ENCODE measurements around the gene KLF13.

Gene KLF13

DNA sequence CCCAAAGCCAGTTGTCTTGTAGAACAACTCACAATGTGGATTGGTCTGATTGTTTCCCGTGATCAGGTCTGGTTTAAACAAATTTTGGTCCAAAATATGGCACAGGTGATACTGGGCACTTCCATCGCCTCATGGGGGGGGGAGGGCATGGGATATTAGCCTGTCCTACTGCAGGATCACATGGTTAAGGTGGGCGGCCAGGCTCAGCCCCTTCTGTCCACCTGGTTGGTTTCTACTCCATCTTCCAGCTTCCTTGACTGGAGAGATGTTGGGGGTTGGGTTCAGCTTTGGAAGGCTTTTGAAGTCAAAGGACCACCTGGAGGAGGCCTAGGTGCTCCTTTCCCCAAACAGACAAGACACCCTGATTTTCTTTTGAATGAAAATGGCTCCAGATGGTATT is 7.2 kb downstream of the KLF13 start:
- no peak for DNase-seq

DNA sequence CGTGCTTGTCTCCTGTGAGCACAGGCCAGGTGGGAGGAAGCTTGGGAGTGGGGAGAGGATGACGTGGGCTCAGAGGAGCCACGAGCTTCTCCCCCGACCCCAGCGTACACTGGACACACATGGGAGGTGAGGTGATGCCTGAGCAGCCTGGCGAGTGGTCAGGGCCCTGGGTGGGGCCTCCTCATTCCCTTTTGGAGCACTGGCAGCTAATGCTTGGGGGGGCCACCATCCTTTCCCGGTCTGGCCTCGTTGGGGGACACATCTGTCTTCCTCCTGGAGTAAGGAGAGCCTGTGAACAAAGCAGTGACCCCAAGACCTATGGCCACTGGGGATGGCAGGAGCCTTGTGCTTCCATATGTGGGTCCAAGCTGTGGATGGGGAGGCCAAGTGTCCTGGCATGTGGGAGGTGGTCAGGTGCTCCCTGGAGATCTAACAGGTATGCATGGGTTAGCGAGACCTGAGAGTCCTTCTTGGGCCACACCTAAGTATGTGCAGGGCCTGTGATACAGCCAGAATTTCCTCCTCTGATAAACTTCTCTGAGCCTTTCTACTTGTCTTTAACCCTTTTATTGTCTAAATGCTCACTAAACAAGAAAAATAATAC is 9.5 kb downstream of the KLF13 start:
- no peak for DNase-seq

DNA sequence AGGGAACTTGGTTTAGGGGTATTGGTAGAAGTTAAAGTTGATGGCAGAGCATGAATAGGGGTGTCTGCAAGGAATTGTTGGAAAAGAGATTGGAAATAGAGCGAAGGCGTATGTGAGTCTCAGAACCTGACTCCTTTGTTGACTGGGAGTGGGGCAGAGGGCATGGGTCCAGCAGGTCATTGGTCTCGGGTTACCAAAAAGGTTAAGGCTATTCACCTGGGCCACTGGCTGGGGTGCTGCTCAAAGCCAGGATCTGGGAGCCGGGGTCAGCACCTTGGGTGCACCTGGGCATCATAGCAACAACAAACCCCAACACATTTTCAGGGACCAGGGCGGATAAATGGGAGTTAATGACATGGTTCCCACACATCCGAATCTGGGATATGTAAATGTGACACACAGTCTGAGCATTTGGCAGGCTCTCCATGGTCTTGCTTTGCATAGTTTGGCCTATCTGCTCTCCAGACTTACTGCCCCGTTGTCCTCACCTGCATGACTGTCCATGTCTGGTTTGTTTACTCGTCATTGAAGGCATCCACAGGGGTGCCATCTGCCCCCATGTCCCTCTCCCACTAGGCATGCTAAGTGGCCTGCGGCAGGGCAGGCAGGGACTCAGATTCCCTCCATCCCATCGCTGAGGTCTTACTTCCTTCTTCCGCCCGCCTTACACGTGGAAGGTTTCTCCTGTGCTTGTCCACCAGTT is 10.1 kb downstream of the KLF13 start:
- DNase-seq = no peak

DNA sequence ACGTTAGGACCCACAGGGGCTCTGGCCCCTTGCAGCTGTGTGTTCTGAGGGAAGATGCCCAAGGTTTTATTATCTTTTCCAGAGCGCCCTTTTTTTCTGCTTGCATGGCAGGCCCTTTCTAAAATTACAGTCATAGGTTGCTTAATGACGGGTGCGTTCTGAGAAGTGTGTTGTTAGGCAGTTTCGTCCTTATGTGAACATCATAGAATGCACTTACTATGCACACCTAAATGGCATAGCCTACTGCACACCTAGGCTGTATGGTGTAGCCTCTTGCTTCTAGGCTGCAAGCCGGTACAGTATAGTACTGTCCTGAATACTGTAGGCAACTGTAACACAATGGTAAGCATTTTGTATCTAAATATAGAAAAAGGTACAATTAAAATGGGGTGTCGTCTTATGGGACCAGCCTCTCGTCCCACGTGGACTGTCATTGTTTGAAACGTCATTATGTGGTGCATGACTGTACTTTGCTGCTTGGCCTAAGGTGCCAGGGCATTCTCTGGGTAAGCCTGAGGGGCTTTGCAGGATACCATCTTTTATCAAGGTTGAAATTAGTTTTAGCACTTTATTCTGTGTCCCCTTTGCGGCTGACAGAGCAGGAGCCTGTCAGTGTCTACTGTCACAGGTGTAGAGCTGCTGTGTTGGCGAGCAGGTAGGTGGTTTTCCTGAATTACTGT is 10.9 kb downstream of the KLF13 start:
- DNase-seq = no peak

DNA sequence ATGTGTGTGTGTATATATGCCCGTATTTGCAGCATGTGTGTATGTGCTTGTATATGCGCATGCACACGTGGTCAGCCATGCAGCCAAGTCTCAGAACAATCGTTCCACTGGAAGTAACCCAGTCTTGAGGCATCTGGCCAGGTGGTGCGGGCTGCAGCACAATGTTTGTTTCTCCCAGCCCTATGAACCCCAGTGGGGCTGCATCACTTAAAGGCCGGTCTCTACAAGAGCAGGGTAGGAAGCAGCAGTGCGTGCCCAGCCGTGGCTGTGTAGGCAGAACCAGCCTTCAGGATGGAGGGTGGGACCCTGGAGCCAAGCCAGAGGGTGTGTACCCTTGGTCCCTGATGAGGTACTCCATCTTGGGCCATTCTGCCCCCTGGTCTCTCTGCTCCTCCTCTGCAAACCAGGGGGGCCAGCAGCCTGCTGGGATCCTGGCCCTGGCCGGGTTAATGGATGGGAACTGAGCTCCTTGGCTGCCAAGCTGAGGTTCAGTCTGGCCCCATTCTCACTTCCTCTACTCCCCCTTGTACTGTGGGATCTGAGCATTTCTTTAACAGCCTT is 11.8 kb downstream of the KLF13 start:
- no peak for DNase-seq

DNA sequence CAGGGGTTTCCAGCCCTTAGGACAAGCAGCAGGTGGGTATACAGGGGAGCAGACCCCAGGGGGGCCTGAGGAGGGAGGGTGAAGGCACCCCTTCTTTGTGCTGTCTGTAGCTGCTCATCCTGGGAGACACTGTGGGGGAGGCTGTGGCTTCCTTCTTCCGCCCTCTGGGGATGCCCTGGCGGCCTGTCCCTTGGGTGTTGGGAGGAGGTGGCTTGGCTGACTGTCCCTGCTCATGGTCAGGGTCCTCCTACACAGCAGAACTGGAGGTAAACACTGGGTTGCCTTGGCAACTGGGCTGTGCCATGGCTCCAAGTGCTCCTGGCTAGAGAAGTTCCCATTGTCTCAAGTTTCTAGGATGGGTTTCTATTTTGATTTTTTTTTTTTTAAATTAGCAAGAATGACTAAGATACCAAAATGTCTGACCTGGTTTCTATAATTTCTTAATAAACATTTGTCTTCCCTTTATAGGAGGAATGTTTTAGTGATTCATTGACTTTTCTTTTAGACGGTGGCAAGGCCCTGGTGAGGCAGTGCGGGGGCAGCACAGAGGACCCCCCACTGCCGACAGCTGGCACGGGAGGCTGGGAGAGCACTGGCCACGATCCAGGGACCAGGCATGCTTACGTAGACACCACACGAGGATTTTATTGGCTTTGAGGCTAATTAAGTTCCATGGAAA is 12.4 kb downstream of the KLF13 start:
- DNase-seq = no peak

DNA sequence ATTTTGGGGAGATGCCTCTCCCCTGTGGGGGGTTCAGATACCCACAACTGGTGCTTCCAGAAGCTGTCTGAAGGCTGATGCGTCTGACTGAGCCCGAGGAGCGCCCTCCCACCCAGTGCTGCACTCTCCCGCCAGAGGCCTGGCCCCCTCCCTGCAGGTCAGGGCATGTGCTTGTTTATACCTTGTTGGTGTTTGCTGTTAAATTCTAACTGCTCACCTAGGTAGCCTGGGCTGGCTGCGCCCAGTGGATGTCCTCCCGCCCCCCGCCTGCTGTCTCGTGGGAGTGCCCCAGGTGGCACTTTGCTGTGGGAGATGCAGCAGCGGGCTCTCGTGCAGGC is 12.9 kb downstream of the KLF13 start:
- no peak for DNase-seq

DNA sequence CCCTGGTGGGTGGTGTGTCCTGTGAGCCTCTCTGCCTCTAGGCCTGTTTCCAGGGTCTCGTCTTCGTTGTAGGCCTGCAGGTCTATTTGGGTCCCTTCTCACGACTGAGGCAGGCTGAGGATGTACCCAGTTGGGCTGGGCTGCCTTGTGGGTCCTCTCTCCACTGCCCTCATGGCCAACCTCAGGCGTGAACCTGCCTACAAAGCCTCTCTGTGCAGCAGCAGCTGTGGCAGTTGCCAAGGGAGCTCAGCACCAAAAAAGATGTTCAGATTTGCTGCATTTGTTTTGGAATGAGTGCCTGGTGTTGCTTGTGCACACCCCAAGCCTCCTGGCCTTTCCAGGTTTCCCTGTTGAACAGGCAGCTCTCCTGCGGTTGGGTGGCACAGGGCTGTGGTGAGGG is 13.4 kb downstream of the KLF13 start:
- DNase-seq = no peak

DNA sequence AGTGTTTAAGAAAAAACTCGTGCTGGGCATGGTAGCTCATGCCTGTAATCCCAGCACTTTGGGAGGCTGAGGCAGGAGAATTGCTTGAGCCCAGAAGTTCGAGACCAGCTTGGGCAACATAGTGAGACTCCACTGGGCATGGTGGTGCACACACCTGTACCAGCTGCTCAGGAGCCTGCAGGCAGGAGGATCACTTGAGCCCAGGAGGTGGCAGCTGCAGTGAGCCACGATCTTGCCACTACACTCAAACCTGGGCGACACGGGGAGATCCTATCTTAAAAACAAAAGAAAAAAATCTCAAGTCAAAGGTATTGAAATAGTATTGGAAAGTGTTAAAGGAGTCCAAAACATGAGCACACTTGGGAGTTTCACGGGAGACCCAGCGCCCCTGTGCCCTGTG is 14.0 kb downstream of the KLF13 start:
- no peak for DNase-seq

DNA sequence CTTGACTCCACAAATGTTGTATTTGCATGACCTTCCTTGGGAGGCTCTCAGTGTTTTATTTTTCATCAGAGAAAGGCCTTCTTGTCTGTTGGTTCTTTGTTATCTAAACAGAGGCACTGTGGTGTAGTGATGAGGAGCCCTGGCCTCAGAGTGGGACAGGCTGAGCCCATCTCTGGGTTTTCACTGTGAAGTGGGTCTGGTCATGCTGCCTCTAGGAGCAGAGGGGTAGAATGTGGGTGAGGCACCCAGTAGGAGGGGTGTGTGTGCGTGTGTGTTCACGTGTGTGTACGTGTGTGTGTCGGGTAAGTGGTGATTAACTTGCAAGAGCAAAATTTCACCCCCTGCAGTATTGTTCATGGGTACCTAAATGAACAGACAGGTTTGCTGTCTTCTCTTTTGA is 14.4 kb downstream of the KLF13 start:
- DNase-seq = no peak

DNA sequence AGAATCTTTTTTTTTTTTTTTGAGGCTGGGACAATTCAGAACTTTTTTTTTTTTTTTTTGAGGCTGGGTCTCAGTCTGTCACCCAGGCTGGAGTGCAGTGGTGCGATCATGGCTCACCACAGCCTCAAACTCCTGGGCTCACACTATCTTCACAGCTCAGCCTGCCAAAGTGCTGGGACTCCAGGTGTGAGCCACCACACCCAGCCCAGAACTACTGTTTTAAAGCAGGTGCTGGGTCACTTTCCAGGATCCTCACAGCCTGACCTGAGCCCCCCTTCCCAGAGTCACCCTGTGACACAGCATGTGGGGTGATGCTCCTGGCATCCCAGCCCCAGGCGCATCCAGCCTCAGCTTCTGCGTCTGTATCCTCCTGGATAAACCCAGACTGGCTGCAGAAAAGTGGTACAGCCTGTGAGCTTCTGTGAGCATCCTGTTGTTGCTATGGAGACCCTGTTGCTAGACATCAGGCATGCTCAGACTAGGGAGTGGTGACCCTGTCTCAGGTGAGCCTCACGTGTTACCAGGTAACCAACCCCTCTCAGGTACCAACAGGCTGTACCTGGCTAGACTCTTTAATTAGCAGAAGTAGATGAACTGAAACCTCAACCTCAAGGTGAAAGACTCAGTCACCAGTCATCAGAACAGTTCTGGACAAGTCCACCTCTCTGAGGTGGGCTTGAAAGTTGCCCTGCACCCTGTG is 15.0 kb downstream of the KLF13 start:
- DNase-seq = no peak

DNA sequence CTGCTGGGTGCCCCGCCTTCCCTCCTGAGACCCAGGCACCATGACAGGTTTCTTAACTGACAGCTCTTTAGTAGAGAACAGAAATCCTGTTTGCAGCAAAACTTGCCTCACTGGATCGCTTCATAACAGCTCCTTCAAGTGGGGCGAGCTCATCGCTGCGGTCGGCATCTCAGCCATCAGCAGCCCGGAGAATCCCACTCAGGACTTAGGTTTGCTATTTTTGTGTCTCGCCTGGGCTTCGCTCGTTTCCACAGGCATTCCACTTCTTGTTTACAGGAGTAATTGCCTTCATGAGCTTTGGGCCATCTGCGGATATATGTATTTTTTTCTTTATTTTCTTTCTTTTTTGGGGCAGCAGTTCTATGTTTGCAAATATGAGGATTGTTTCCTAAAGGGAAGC is 15.7 kb downstream of the KLF13 start:
- DNase-seq = no peak

DNA sequence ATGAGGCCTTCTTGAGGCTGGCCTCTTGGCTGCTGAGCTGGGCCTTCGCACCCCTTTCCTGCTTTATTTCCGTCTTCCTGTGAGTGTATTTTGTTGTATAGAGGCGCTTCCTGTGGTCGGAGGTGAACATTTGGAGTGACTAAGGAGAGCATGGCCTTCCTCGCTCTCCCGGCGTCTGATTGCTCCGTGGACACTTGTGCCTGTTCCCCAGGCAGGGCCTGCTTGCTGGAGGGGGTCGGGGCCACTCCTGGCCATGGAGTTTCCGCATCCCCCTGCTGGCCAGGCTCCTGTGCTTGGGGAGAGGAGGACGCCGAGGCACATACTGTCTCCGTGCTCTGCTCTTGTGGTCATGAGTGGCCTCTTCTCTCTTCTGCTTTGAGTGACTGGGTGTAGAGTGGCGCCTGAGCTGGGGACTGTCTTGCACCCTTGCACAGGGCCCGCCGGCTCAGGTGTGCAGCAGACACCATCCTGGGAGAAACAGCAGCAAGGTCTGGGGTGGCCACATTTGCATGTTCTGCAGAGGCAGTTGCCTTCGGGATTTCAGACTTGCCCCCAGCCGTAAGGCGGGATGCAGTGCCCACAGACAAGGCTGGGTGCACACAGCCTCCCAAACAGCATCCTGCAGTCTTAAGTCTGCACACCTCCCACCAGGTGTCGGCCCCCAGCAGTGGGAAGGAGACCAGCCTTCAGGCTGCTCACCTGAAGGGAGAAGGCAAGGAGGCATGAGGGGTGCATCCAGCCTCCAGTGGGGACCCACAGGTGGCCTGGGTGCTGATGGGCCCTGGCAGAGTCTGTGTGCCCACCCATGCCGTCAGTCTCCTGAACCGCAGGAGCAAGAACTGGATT is 16.4 kb downstream of the KLF13 start:
- DNase-seq = no peak

DNA sequence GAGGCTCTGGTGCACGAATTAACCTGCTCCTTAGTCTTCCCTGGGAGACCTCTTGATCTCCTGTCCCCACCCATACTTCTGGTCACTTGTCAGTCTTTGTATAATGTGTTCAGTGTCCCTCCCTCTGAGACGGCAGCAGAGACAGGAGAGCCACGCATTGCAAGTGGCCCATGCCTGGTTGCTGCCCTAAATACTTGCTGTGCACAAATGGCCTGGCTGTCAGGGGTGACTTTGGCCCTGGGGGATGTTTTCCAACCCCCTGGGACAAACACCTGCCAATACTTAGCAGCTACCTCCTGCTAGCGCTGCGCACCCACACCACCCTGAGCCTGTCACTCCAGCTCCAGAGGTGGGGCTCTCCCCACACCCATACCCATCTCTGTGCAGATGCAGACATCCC is 17.2 kb downstream of the KLF13 start:
- DNase-seq = no peak

DNA sequence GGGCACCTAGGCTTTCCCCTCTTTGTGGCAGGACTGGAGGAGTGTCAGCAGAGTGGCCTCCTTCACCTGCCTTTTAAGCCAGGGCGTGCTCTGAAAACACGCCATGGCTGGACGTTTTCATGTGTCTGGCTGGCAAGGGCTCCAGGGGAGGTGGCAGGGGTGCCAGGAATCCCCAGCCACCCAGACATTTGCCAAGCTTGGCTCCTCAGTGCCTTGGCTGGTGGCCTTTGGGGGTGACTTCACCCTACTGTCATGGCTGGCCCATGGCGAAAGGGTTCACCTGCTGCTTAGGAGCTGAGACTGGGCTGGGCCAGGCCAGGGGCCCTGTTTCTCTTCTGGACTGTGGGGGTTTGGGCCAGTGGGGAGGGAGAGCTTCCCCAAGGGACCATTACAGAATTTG is 17.6 kb downstream of the KLF13 start:
- no peak for DNase-seq

DNA sequence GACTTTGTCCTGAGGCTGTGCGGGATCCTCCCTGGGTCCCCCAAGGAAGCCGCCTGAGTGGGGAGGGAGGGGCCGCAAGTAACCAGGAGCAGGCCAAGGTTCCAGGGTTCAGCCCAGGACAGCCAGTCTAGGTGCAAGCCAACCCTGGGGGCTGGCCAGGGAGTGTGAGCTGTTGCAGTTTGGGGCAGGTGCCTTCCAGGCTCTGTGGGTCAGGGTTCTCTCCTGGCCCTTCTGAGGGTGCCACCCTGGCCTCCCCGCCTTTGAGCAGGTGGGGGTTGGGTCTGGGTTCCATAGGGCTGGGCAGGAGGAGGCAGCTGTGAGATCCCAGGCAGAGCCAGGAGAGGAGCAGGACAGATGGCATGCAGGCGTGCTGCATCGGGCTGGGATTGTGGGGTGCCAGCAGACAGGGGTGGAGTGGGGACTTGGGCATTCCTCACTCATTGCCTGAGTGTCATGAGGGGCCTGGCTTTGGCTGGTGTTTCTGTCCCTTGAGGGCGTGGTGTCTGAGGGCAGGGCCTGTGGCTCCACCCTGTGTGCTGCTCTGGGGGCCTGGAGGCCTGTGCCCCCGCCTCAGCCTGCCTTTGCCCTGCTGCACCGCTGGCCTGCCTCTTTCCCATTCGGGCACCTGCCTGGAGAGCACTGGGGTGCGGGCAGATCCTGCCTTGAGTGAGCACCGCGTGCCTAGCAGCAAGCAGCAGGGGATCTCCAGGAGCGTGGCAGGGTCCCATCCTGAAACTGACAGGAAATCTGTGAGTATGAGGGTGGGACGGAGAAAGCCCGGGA is 18.4 kb downstream of the KLF13 start:
- no peak for DNase-seq

DNA sequence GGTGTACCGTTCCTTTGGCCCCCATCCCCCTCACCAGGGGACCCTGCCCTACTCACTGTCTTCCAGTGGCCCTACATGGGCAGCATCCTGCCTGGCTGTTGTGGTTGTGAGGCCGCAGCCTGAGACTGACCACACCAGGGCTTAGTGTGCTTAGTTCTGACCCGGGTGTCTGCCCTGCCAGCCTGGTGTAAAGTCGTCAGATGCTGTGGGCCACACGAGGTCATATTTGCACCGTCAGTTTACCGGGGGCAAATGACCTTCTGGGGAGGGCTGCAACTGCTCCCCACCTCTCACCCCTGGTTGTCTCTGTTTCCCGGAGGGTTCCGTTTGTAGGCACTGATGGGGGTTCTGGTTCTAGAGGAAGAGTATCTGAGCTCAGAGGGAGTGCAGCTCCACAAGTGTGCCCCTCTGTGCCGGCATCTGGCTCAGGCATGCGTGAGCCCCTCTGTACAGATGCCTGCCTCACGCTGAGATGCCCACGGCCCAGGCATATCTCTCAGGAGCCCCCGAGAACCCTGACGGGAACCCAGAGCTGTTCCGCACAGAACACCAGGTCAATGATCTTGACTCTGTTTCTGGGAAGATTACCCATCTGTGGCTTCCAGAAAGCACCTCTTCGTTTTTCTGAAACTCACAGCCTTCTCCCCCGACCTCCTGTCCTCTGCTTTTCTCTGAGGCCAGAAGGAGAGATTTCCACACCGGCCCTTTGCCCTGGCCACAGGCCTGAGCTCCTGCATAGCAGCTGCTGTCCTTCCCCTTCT is 19.2 kb downstream of the KLF13 start:
- DNase-seq = no peak

DNA sequence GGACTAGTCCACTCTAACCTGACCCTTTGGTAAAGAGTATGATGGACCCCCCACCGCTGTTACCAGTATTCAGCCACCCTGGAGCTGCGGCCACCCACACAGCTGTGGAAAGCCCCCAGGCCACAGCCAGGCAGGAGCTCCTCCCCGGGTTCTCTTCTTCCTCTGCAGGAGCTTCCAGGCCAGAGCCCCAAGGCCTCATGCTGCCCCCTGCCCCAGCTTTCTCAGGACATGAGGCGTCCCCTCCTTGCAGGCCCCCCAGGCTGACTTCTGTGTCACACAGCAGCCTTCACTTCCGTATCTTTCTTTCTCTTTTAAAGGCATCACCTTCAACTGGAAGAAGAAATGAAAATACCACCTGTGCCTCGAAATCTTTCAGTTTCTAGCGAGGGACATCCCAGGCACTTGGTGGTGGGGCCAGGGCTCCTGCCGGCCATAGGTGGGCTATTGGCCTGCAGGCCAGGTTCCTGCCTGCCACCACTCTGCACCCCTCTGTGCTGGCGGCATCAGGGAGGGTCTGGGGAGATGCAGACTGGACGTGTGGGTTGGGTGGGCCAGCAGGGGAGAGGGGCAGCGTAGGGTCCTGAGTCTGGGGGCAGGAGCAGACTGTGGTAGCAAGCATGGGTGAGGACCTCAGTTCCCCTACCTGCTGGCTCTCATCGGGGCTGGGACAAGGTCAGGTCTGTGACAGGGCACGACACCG is 19.9 kb downstream of the KLF13 start:
- DNase-seq = no peak

DNA sequence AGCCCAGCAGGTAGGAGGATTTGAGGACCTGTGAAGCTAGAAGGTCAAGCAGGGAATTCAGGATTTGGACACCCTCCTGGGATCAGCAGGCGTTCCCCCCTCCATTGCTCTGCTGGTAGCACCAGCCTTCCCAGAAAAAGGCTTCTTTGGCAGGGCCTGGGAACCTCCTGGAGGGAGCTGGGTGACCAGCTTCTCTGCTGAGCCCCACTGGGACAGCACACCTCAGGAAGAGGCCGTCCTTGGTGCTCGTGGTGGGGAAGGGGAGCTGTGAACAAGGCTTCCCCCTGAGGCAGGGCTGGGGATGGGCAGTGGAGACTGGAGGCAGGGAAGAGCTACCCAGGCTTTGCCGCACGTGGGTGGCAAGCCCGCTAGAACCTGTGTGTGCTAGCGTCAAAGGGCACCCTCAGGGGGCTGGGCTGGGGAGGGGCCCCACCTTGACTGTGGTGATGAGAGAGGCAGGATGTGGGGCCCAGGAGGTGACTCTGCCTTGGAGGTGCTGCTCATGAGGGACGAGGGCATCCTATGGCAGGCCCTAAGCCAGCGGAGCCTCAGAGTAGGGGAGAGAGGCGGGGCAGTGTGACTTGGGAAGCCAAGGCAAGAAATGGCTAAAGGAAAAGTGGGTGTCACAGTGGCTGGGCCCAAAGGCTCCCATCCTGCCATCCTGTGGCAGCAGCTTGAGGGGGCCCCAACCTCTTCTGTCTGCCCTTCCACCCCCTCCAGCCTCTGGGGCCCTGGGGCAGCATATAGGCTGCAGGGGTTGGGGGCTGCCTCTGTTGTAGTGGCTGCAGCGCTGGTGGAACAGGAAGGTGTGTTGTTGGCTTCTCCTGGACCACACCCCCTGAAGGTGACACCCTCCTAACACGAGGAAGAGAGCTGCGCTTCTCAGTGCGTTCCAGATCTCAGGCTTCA is 20.7 kb downstream of the KLF13 start:
- DNase-seq = no peak

Data from NCI-H1436 treated with DMSO at 0.1 percent for 48 hours (cell line).